HG03159 (cell line): Measurements from ENCODE around the gene ZP4.
A peak's percentile ranks its signal among the peaks of the same experiment; 100 is the strongest.
"Not testable (repeated sequence)": the region's sequence is repeated elsewhere in the genome, so short reads cannot be mapped to it uniquely, and the experiment has no call there.

Experiments used
- ATAC-seq: cut with Tn5 transposase; IDR thresholded peaks from one replicate; pipeline ENCODE4 v1.9.1; 2021; ENCODE audit warnings: mild to moderate bottlenecking, moderate library complexity; ENCODE audit not compliant: unreplicated experiment

Gene ZP4

GRCh38 chr1:237877631-237878030, 13.1 kb downstream of the ZP4 start:
- no peak for ATAC-seq

GRCh38 chr1:237875291-237875690, 15.4 kb downstream of the ZP4 start:
- ATAC-seq: no peak

- ATAC-seq: no peak
Observed at GRCh38 chr1:237873487-237874211, 17.1 kb downstream of the ZP4 start.

DNA sequence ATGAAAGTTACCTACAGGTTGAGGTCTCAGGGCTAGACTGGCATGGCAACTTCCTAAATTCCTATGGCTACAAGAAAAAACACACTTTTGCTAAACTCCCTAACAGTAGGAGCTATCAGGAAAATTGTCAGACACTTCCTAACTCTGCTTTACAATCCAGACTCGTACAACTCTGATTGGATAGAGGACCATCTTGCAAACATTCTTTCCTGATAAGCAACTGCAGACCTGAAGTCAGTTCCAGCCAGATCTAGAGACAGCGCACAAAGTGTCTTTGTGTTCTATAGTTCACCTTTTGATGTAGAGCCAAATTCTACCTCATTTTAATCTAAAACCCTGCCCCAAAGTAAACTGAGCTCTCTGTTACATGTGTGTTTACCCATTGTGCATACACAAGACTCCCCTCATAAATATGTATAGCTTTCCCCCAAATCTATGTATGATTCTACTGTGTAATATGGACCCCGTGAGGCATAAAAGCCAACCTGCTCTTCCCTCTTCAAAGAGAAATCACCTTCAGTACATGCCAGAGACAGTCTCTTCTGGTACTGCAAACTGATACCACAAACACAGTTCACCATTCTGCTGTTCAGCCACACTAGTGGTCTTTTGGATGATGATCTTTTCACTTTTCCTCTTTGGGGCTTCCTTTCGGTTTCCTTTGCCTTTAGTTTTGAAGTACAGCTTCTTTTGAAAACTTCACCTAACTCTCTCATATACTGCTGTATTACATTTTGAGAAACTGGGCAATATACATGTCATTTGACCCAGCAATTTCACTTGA, 21.7 kb downstream of the ZP4 start:
- no peak for ATAC-seq

- ATAC-seq: no peak
Observed at GRCh38 chr1:237867380-237867888, 23.3 kb downstream of the ZP4 start.

DNA sequence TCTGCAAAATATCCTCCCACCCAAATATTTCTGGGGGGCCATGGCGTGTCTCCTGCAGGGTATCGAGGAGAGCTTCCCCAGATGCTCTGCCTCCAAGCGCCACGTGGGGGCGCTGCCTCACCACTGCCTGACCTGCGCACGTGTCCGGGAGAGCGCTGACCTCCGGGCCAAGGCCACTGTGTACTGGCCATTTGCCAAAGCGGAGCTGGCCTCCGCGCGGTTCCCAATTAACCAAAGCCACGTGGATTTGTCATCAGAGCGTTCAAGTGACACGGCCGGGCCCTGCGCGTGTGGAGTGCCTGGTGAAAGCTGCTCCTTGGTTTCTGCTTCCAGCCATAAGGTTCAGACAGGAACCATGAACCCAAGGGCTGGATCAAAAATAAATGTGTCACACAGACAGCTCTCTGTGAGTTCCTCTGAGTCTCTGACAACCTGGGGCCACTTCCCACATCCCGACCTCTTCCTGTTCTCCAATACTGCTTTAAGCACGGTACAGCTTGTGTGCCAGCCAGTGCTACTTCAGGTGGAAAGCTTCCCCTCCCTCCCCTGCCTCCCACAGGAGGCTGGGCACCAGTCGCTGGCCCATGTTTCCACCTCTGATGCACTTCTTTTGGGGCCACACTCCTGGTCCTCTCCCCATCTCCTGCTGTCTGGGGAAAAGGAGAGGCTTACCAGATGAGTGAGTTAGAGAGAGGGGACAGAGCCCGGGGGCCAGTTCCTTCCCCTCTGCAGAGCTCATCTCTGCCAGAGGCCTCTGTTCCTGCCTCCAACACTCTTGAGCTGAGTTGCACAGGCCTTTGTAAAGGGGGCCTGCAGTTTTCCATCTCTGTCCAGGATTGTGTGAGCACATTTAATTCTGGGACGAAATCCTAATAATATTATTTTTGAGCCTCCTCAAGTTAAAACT, 26.1 kb downstream of the ZP4 start:
- peak; percentile 74 for ATAC-seq

GRCh38 chr1:237863234-237863633, 27.5 kb downstream of the ZP4 start:
- ATAC-seq: no peak

DNA sequence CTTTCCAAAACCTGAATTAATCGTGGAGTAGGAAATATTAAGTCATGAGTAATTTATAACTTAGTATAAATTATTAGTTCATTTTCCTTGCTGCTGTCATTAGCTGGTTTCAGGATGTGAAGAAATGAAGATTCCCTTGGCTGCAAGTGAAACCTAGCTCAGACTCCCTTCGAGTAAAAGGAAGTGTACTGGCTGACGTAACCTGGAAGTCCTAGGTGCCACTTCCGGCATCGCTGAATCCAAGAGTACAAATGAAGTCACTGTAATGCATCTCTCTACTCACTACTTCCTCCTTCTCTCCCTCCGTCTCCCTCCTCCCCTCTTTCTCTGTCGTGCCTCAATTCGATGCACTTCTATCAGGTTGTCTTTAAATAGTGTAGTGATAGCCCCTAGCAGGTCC, 28.8 kb downstream of the ZP4 start:
- no peak for ATAC-seq

DNA sequence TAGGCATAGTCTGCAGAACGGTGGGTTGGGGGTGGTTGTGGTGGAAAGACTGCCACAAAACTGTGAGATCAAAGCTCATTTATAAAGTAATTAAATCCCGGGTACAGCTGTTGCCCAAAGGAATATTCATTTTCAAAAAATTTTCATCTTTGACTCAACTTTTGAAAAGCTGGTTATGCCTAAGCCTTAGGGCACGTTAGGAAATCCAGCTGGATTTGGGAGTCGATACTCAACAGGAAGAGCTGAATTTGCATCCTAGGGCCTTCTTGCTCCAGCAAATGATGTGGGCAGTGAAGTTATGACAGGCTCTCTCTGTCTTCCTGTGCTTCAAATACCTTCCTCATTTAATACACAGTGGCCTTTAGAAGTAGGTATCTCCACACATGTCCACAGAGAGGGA, 31.7 kb downstream of the ZP4 start:
- no peak for ATAC-seq

- no peak for ATAC-seq
Observed at GRCh38 chr1:237857455-237857854, 33.3 kb downstream of the ZP4 start.

DNA sequence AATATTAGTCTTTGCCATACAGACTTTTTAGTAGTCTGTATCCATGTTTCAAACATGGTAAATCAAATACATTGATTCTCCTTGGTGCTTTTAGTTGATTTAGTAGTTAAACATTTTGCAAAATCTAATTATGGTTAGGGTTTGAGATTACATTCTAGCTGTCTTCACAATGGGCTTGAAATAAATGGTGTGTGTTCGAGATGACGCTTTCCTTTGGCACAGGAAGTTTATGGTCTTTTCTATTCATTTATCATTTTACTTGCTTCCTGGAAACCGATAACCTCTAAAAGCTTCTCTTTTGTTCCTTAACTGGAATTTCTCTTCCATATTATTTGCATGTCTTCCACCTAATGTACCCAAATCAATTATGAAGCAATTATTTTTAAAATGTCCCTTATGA, 38.4 kb downstream of the ZP4 start:
- no peak for ATAC-seq

DNA sequence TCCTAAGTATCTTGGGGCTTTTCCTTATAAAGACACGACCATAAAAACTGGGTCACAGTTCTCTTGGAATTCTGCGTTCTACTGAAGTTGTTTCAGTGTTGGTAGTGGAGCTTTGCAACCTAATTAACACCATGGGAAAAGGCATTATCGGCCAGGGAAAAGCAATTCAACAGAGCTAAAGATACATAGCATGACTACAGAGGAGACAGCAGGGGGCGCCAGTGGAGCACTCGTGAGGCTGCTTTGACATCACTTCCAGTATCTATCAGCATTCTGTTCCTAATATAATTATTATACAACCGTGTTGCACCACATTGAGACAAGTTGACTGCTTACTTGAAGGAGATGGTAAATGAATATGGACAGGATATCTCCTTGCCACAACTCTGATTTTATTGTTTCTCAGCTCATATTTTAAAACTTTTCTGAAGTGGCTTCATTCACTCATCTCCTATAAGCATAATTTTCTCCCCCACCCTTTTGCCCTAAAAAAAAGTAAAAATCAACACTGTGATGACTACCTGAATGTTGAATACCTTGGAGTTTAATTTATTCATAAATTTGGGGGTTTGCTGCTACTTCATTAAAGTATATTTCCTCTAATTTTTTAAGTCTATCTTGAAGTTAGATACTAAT, 39.4 kb downstream of the ZP4 start:
- ATAC-seq: no peak

DNA sequence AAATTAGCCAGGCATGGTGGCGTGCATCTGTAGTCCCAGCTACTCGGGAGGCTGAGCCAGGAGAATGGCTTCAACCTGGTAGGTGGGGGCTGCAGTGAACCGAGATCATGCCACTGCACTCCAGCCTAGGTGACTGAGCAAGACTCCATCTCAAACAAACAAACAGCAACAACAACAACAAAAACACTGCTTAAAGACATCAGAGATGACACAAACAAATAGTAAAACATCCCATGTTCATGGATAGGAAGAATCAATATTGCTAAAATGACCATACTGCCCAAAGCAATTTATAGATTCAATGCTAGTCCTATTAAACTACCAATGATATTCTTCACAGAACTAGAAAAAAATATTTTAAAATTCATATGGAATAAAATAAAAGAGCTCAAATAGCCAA, 47.2 kb downstream of the ZP4 start:
- ATAC-seq: not testable (repeated sequence)

DNA sequence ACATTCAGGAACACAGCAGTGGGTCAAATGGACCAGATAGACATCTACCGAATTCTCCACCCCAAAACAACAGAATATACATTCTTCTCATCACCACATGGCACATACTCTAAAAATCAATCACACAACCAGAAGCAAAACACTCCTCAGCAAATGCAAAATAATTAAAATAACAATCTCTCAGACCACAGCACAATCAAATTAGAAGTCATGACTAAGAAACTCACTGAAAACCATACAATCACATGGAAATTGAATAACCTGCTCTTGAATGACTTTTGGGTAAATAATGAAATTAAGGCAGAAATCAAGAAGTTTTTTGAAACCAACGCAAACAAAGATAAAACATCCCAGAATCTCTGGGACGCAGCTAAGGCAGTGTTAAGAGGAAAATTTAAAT, 49.2 kb downstream of the ZP4 start:
- no peak for ATAC-seq

GRCh38 chr1:237838904-237839534, 51.7 kb downstream of the ZP4 start:
- no peak for ATAC-seq

GRCh38 chr1:237838320-237838719, 52.4 kb downstream of the ZP4 start:
- ATAC-seq: no peak

DNA sequence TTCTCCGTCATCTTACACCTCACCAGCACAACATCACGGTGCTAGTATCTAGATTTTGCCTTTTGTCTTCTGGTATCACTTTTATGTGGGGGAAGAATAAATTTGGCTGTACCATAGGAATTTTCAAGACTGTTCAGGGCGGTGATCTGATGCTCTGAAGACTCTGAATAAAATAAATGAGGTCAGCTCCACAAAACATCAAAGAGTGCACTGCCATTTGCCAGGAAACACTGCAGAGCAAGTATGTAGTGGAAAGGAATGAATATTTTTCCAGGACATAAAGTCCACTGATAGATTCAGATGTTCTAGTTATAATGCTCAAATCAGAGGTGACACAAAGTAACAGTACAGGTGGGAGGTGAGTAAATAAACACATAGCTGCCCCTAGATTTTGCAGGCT, 56.3 kb downstream of the ZP4 start:
- ATAC-seq: no peak

GRCh38 chr1:237834048-237834447, 56.7 kb downstream of the ZP4 start:
- ATAC-seq: no peak

- no peak for ATAC-seq
Observed at GRCh38 chr1:237832858-237833257, 57.9 kb downstream of the ZP4 start.
